ENCODE measurements around the gene ARV1. TPM values are rescaled to one million over a fixed set of nuclear protein-coding genes. Genes with fewer than 3 reads are reported as not detected.
"Not testable (repeated sequence)": the region's sequence is repeated elsewhere in the genome, so short reads cannot be mapped to it uniquely, and the experiment has no call there.

Gene ARV1
- total RNA-seq, 2 donors from 2014 or later: 12.2 to 15.6 TPM

- not testable (repeated sequence) for H3K9me3 Mint-ChIP-seq; H3K27ac Mint-ChIP-seq; ATAC-seq; DNase-seq (ENCODE audit: low spot score); H3K4me3 Mint-ChIP-seq; H3K27me3 Mint-ChIP-seq; H3K4me1 Mint-ChIP-seq (ENCODE audit: low read depth in 2 of 2); H3K36me3 Mint-ChIP-seq
Measured at GRCh38 chr1:230984622-230985515, 6.0 kb downstream of the ARV1 start.

DNA sequence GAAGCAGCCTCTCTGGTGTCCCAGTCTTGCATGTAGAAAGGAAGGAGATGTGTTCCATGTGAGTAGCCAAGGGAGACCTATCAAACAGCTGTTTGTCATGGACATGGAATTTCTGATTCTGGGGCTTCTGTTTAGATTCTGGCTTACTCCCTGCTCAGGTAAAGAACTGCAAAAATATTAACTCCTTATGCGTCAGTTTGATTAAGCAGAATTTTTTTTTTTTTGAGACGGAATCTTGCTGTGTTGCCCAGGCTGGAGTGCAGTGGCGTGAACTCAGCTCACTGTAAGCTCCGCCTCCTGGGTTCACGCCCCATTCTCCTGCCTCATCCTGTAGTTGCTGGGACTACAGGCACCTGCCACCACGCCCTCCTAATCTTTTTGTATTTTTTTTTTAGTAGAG, 6.8 kb downstream of the ARV1 start:
- no peak for ATAC-seq
- no peak for DNase-seq (ENCODE audit: low spot score)
- Mint-ChIP-seq H3K4me1 (ENCODE audit: low read depth in 2 of 2) (peaks cover 0 to 3% of the 10 kb centered on the region in 2 donors), H3K36me3 (peaks cover 10% of the 10 kb centered on the region), H3K9me3 (no peaks in the 10 kb centered on the region), H3K4me3 (no peak overlapping the region), H3K27ac (no peak overlapping the region), H3K27me3 (no peaks in the 10 kb centered on the region)

DNA sequence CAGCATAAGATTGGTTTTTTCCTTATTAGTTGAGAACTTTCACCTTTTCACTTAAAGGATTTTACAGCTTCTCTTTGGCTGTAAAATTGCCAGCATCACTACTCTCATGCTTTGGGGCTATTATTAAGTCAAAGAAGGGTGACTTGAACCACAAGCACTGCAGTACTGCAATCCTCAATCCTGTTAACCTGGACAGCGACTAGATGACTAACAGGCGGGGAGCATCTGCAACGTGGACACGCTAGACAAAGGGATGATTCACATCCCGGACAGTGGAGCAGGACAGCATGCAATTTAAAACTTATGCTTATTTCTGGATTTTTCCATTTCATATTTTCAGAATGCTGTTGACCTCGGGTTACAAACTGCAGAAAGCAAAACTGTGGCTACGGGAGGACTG, 8.1 kb downstream of the ARV1 start:
- H3K27me3 Mint-ChIP-seq: no peaks in the 10 kb centered on the region
- peaks cover 0 to 9% of the 10 kb centered on the region in 2 donors for H3K4me1 Mint-ChIP-seq (ENCODE audit: low read depth in 2 of 2)
- H3K4me3 Mint-ChIP-seq: no peak overlapping the region
- peaks cover 16% of the 10 kb centered on the region for H3K36me3 Mint-ChIP-seq
- no peak overlapping the region for H3K27ac Mint-ChIP-seq
- no peaks in the 10 kb centered on the region for H3K9me3 Mint-ChIP-seq
- ATAC-seq: no peak
- DNase-seq (ENCODE audit: low spot score): no peak

GRCh38 chr1:230987448-230987847, 8.6 kb downstream of the ARV1 start:
- peaks cover 21% of the 10 kb centered on the region for H3K36me3 Mint-ChIP-seq
- H3K4me3 Mint-ChIP-seq: no peak overlapping the region
- H3K9me3 Mint-ChIP-seq: no peaks in the 10 kb centered on the region
- ATAC-seq (no peak), DNase-seq (ENCODE audit: low spot score) (no peak)
- H3K27ac Mint-ChIP-seq: no peak overlapping the region
- peaks cover 0 to 9% of the 10 kb centered on the region in 2 donors for H3K4me1 Mint-ChIP-seq (ENCODE audit: low read depth in 2 of 2)
- no peaks in the 10 kb centered on the region for H3K27me3 Mint-ChIP-seq

DNA sequence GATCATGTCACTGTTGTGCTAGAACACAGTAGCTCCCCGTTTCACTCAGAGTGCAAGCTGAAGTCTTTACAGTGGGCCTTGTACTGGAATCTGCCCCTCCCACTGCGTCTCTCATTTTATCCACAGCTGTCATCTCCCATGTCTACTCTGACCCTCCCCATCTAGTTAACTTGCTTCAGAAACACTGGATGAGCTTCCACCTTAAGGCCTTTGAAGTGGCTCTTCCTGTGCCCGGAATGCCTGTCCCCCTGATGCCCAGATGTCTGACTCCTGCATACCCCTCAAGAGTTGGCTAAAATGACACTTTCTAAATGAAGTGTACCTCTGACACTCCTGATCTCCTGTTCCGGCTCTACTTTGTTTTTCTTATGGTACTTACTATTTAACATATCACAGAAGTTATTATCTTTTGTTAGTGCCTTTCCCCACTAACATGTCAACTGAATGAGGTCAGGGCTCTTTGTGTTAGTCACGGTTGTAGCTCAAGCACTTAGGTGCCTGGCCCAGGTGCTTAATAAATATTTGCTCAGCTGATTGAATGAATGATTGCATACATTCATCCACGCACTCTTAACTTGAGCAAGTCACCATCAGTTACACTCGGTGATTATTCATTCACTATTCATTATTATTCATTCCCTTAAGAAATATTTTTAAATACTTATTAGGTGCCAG, 13.3 kb downstream of the ARV1 start:
- peaks cover 0 to 6% of the 10 kb centered on the region in 2 donors for H3K4me1 Mint-ChIP-seq (ENCODE audit: low read depth in 2 of 2)
- no peak overlapping the region for H3K27ac Mint-ChIP-seq
- peaks cover 16% of the 10 kb centered on the region for H3K36me3 Mint-ChIP-seq
- H3K9me3 Mint-ChIP-seq: no peaks in the 10 kb centered on the region
- ATAC-seq: no peak
- no peak for DNase-seq (ENCODE audit: low spot score)
- no peak overlapping the region for H3K4me3 Mint-ChIP-seq
- no peaks in the 10 kb centered on the region for H3K27me3 Mint-ChIP-seq

- H3K27ac Mint-ChIP-seq: no peak overlapping the region
- H3K4me3 Mint-ChIP-seq: no peak overlapping the region
- H3K36me3 Mint-ChIP-seq: peaks cover 14% of the 10 kb centered on the region
- DNase-seq (ENCODE audit: low spot score) (no peak), ATAC-seq (no peak)
- H3K27me3 Mint-ChIP-seq: no peaks in the 10 kb centered on the region
- peaks cover 0 to 6% of the 10 kb centered on the region in 2 donors for H3K4me1 Mint-ChIP-seq (ENCODE audit: low read depth in 2 of 2)
- no peaks in the 10 kb centered on the region for H3K9me3 Mint-ChIP-seq
Measured at GRCh38 chr1:230994860-230995259, 16.0 kb downstream of the ARV1 start.

DNA sequence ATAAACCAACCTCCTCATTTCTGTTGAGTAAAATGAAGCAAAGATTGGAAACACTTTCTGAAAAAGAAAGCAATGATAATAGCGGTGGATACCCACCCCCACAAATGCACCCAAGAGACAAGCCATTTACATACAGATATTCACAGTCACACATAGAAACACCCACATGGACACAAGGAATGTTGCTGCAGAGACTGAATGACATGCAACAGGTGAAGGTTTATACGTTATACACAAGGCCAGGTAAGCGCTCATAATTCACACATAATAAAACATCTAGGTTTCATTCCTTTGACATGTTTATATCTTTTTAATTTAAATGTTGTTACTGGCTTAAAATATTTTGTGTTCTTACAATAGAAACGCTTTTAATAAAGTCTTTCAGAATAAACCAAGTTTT, 21.3 kb downstream of the ARV1 start:
- ATAC-seq (no peak), DNase-seq (ENCODE audit: low spot score) (no peak)
- peaks cover 3 to 7% of the 10 kb centered on the region in 2 donors for H3K27me3 Mint-ChIP-seq
- H3K4me1 Mint-ChIP-seq (ENCODE audit: low read depth in 2 of 2): no peaks in the 10 kb centered on the region
- H3K27ac Mint-ChIP-seq: no peak overlapping the region
- H3K9me3 Mint-ChIP-seq: peaks cover 13% of the 10 kb centered on the region
- H3K36me3 Mint-ChIP-seq: peaks cover 26% of the 10 kb centered on the region
- H3K4me3 Mint-ChIP-seq: no peak overlapping the region

DNA sequence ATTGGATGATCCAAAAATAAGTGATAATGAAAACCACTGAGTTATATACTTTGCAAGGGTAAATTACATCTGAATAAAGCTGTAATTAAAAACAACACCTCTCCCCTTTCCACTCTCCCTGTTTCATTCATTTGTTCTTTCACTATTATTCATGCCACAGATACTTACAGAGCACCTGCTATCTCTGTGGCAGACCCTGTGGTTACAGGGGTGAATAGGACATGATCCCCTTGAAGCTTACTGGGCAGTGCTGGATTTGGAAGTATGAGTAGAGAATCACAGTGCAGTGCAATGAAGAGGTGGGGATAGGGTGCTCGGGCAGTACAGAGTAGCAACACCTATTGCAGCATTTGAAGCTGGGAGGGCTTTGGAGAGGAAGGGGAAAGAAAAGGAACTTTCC, 21.7 kb downstream of the ARV1 start:
- H3K4me1 Mint-ChIP-seq (ENCODE audit: low read depth in 2 of 2): no peaks in the 10 kb centered on the region
- no peak for DNase-seq (ENCODE audit: low spot score)
- peaks cover 17% of the 10 kb centered on the region for H3K9me3 Mint-ChIP-seq
- H3K27ac Mint-ChIP-seq: no peak overlapping the region
- H3K36me3 Mint-ChIP-seq: peaks cover 31% of the 10 kb centered on the region
- ATAC-seq: no peak
- H3K4me3 Mint-ChIP-seq: no peak overlapping the region
- H3K27me3 Mint-ChIP-seq: peaks cover 3 to 9% of the 10 kb centered on the region in 2 donors

DNA sequence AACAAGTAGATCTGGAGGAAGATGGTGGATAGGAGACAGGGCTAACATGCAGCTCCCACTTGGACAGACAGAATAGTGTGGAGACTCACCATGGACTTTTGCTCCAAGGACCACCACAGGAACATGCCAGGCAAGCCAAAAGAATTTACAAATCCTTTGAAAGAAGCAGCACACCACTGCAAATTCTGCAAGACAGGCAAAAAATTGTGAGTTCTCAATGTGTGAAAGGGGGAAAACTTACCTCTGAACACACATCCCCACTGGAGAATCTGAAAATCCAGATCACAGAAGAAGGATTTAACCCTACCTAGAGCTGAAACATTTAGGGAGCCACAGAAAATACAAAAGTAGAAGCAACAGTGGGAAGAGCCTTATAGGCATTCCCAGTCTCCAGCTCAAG, 23.0 kb downstream of the ARV1 start:
- H3K36me3 Mint-ChIP-seq: peaks cover 43% of the 10 kb centered on the region
- H3K9me3 Mint-ChIP-seq: peaks cover 19% of the 10 kb centered on the region
- ATAC-seq (no peak), DNase-seq (ENCODE audit: low spot score) (no peak)
- H3K4me1 Mint-ChIP-seq (ENCODE audit: low read depth in 2 of 2): no peaks in the 10 kb centered on the region
- H3K27ac Mint-ChIP-seq: no peak overlapping the region
- H3K4me3 Mint-ChIP-seq: no peak overlapping the region
- H3K27me3 Mint-ChIP-seq: peaks cover 3 to 9% of the 10 kb centered on the region in 2 donors

- Mint-ChIP-seq H3K36me3 (peaks cover 46% of the 10 kb centered on the region), H3K9me3 (peaks cover 19% of the 10 kb centered on the region)
- not testable (repeated sequence) for H3K27ac Mint-ChIP-seq; H3K4me1 Mint-ChIP-seq (ENCODE audit: low read depth in 2 of 2); ATAC-seq; H3K4me3 Mint-ChIP-seq; H3K27me3 Mint-ChIP-seq; DNase-seq (ENCODE audit: low spot score)
Measured at GRCh38 chr1:231007535-231007934, 28.6 kb downstream of the ARV1 start.

DNA sequence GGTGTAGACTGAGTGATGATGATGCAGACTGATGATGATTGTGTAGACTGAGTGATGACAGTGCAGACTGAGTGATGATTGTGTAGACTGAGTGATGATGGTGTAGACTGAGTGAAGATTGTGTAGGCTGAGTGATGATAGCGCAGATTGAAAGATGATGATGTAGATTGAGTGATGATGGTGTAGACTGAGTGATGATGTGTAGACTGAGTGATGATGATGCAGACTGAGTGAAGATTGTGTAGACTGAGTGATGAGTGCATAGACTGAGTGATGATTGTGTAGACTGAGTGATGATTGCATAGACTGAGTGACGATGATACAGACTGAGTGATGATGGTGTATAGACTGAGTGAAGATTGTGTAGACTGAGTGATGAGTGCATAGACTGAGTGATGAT, 32.5 kb downstream of the ARV1 start:
- Mint-ChIP-seq H3K9me3 (no peaks in the 10 kb centered on the region), H3K27me3 (no peaks in the 10 kb centered on the region), H3K4me3 (no peak overlapping the region), H3K27ac (no peak overlapping the region), H3K4me1 (ENCODE audit: low read depth in 2 of 2) (no peaks in the 10 kb centered on the region), H3K36me3 (peaks cover 13% of the 10 kb centered on the region)
- DNase-seq (ENCODE audit: low spot score): no peak
- no peak for ATAC-seq

DNA sequence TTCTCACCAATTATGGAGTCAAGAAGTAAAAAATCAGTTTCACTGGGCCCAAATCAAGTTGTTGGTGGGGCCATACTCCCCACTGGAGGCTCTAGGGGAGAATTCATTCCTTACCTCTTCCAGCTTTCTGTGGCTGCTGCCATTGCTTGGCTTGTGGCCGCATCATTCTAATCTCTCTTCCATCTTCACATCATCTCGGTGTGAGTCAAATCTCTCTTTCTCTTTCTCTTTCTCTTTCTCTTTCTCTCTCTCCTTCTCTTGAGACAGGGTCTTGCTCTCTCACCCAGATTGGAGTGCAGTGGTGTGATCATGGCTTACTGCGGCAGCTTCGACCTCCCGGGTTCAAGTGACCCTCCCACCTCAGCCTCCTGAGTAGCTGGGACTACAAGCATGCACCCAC, 33.1 kb downstream of the ARV1 start:
- H3K27me3 Mint-ChIP-seq: no peaks in the 10 kb centered on the region
- no peak overlapping the region for H3K4me3 Mint-ChIP-seq
- no peaks in the 10 kb centered on the region for H3K4me1 Mint-ChIP-seq (ENCODE audit: low read depth in 2 of 2)
- DNase-seq (ENCODE audit: low spot score) (no peak), ATAC-seq (no peak)
- no peak overlapping the region for H3K27ac Mint-ChIP-seq
- peaks cover 7% of the 10 kb centered on the region for H3K36me3 Mint-ChIP-seq
- no peaks in the 10 kb centered on the region for H3K9me3 Mint-ChIP-seq

- H3K27me3 Mint-ChIP-seq: no peaks in the 10 kb centered on the region
- H3K9me3 Mint-ChIP-seq: no peaks in the 10 kb centered on the region
- ATAC-seq: no peak
- H3K27ac Mint-ChIP-seq: no peak overlapping the region
- H3K36me3 Mint-ChIP-seq: no peaks in the 10 kb centered on the region
- no peaks in the 10 kb centered on the region for H3K4me1 Mint-ChIP-seq (ENCODE audit: low read depth in 2 of 2)
- no peak overlapping the region for H3K4me3 Mint-ChIP-seq
- DNase-seq (ENCODE audit: low spot score): no peak
Measured at GRCh38 chr1:231013391-231014015, 34.6 kb downstream of the ARV1 start.

DNA sequence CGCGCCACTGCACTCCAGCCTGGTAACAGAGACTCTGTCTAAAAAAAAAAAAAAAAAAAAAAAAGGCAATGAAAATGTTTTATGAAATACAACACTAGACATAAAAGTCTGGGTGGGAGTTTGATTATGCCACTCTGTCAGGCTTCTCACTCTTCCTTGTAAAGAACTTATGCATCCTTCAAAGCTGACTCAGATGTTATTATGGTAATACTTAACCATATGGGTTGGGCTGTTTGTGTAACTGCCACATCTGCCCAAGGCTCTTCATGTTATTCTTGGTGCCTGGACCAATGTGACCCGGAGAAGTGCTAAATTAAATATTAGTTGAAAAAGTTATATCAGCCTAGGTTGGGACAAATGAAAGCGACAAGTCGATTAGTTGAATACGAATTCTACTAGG, 37.3 kb downstream of the ARV1 start:
- Mint-ChIP-seq H3K27ac (no peak overlapping the region), H3K9me3 (no peaks in the 10 kb centered on the region), H3K4me1 (ENCODE audit: low read depth in 2 of 2) (peaks cover 4 to 7% of the 10 kb centered on the region in 2 donors), H3K4me3 (no peak overlapping the region), H3K27me3 (no peaks in the 10 kb centered on the region), H3K36me3 (no peaks in the 10 kb centered on the region)
- DNase-seq (ENCODE audit: low spot score): no peak
- no peak for ATAC-seq

Measured in natural killer cell treated with Interleukin-12 subunit alpha and Interleukin-12 subunit beta and Interleukin-15 and Interleukin-18, amount 100 ng/mL, for 72 hours (primary cell).